Skeletal muscle satellite cell (primary cell): ENCODE measurements around the gene CRTC1.

Experiments used
- H3K27me3 ChIP-seq: 2 replicates; pipeline ENCODE4 v1.7.0; 2013; ENCODE audit warnings: low read length; ENCODE audit not compliant: control insufficient read depth, insufficient read depth
- H3K36me3 ChIP-seq: 2 replicates; pipeline ENCODE4 v1.7.0; 2013; ENCODE audit warnings: mild to moderate bottlenecking, control low read depth, low read length; ENCODE audit not compliant: insufficient read depth
- H3K4me1 ChIP-seq: 2 replicates; pipeline ENCODE4 v1.7.0; 2013; ENCODE audit warnings: low read length; ENCODE audit not compliant: control insufficient read depth, insufficient read depth
- H3K4me2 ChIP-seq: 2 replicates; pipeline ENCODE4 v1.7.0; 2013; ENCODE audit warnings: mild to moderate bottlenecking, low read length
- H3K4me3 ChIP-seq: 2 replicates; pipeline ENCODE4 v1.7.0; 2013; ENCODE audit warnings: low read length
- H3K9ac ChIP-seq: 2 replicates; pipeline ENCODE4 v1.7.0; 2013; ENCODE audit warnings: mild to moderate bottlenecking, low read depth, low read length, moderate library complexity
- H3K9me3 ChIP-seq: replicated peaks from 2 replicates; pipeline ENCODE4 v1.7.0; 2013; ENCODE audit warnings: mild to moderate bottlenecking, control low read depth, low read length

Gene CRTC1

DNA sequence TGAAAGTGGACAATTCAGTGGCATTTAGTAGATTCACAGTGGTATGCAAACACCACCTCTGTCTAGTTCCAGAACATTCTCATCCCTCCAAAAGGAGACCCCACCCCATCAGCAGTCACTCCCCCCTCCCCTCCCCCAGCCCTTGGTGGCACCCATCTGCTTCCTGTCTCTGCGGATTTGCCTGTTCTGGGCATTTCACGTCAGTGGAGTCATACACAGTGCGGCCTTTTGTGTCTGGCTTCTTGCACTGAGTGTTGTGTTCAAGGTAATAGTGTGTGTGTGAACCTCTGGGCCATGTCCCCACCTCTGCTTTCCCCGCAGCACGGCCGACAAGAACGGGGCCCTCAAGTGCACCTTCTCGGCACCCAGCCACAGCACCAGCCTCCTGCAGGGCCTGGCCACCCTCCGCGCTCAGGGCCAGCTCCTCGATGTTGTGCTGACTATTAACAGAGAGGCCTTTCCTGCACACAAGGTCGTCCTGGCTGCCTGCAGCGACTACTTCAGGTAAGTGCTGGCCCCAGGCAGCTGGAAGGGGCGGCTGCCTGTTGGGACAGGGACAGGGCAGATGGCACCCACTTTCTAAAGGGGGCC is 19.4 kb upstream of the CRTC1 start:
- Histone ChIP-seq H3K4me2 (no peak overlapping the region), H3K4me1 (peaks cover 44% of the 10 kb centered on the region), H3K9me3 (no peaks in the 10 kb centered on the region), H3K27me3 (no peaks in the 10 kb centered on the region), H3K9ac (no peak overlapping the region), H3K4me3 (no peak overlapping the region), H3K36me3 (peaks cover 16% of the 10 kb centered on the region)

DNA sequence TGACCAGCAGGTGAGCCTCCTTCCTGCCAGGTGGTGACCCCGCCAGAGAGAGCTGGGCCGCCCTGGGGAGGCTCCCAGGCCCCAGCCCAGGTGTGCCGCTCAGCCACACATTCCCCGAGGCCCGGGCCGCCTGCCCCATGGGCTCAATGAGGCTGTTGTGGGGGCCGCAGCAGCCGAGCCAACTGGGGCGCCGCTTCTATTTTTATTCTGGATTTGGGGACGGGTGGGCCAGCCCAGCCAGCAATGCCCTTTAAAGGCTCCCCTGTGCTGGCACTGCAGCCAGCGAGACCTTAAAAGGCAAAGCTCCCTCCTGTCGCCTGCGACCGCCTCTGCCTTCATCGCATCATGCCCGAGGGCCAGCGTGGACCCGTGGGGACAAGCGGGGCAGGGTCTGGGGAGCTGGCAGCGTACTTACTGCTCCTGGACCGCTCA is 17.7 kb upstream of the CRTC1 start:
- H3K9me3 ChIP-seq = no peaks in the 10 kb centered on the region
- H3K4me3 ChIP-seq = no peak overlapping the region
- H3K4me2 ChIP-seq = no peak overlapping the region
- H3K27me3 ChIP-seq = no peaks in the 10 kb centered on the region
- H3K4me1 ChIP-seq = peaks cover 35% of the 10 kb centered on the region
- H3K36me3 ChIP-seq = peaks cover 21% of the 10 kb centered on the region
- no peak overlapping the region for H3K9ac ChIP-seq

- no peak overlapping the region for H3K4me2 ChIP-seq
- peaks cover 21% of the 10 kb centered on the region for H3K36me3 ChIP-seq
- H3K4me3 ChIP-seq = no peak overlapping the region
- peaks cover 29% of the 10 kb centered on the region for H3K4me1 ChIP-seq
- no peaks in the 10 kb centered on the region for H3K9me3 ChIP-seq
- no peak overlapping the region for H3K9ac ChIP-seq
- no peaks in the 10 kb centered on the region for H3K27me3 ChIP-seq
Observed at GRCh38 chr19:18666317-18666716, 17.2 kb upstream of the CRTC1 start.

DNA sequence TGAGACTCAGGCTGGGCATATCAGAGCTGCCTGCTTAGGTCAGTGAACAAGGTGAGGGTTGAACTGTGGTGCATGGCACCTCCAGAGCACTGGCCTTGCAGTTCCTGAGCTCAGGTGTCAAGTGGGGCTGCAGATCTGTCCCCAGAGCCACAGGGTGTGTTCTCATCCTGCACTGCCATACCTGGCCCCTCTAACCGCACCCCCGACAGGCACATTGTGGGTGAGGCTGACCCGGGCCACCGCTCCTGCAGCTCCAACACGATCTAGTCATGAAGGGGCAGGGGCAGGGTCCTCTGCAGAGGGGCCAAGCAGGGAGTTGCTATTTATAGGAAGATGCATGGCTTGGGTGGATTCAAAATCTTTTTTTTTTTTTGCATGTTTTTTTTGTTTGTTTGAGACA is 16.7 kb upstream of the CRTC1 start:
- H3K4me3 ChIP-seq = no peak overlapping the region
- peaks cover 27% of the 10 kb centered on the region for H3K4me1 ChIP-seq
- no peak overlapping the region for H3K9ac ChIP-seq
- no peaks in the 10 kb centered on the region for H3K9me3 ChIP-seq
- no peaks in the 10 kb centered on the region for H3K27me3 ChIP-seq
- no peak overlapping the region for H3K4me2 ChIP-seq
- peaks cover 21% of the 10 kb centered on the region for H3K36me3 ChIP-seq

DNA sequence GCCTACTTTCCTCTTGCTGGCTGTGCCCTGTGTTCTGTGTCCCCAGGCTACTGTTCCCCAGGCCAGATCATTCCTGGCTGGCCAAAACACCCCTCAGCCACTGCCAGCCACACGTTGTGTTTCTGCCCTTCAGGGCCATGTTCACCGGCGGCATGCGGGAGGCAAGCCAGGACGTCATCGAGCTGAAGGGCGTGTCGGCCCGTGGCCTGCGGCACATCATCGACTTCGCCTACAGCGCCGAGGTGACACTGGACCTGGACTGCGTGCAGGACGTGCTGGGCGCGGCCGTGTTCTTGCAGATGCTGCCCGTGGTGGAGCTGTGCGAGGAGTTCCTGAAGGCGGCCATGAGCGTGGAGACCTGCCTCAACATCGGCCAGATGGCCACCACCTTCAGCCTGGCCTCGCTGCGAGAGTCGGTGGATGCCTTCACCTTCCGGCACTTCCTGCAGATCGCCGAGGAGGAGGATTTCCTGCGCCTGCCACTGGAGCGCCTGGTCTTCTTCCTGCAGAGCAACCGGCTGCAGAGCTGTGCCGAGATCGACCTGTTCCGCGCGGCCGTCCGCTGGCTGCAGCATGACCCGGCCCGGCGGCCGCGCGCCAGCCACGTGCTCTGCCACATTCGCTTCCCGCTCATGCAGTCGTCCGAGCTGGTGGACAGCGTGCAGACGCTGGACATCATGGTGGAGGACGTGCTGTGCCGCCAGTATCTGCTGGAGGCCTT is 15.8 kb upstream of the CRTC1 start:
- Histone ChIP-seq H3K4me2 (no peak overlapping the region), H3K36me3 (peaks cover 21% of the 10 kb centered on the region), H3K4me1 (peaks cover 31% of the 10 kb centered on the region), H3K4me3 (no peak overlapping the region), H3K9me3 (no peaks in the 10 kb centered on the region), H3K9ac (no peak overlapping the region), H3K27me3 (no peaks in the 10 kb centered on the region)

- H3K4me3 ChIP-seq = no peak overlapping the region
- H3K4me1 ChIP-seq = peaks cover 26% of the 10 kb centered on the region
- H3K4me2 ChIP-seq = no peak overlapping the region
- no peaks in the 10 kb centered on the region for H3K27me3 ChIP-seq
- no peaks in the 10 kb centered on the region for H3K9me3 ChIP-seq
- peaks cover 21% of the 10 kb centered on the region for H3K36me3 ChIP-seq
- no peak overlapping the region for H3K9ac ChIP-seq
Observed at GRCh38 chr19:18668252-18668631, 15.2 kb upstream of the CRTC1 start.

- Histone ChIP-seq H3K36me3 (peaks cover 21% of the 10 kb centered on the region), H3K4me2 (no peak overlapping the region), H3K4me3 (no peak overlapping the region), H3K9ac (no peak overlapping the region), H3K27me3 (no peaks in the 10 kb centered on the region), H3K9me3 (no peaks in the 10 kb centered on the region), H3K4me1 (peaks cover 23% of the 10 kb centered on the region)
Observed at GRCh38 chr19:18668744-18669523, 14.5 kb upstream of the CRTC1 start.

- H3K36me3 ChIP-seq = peaks cover 21% of the 10 kb centered on the region
- no peak overlapping the region for H3K9ac ChIP-seq
Observed at GRCh38 chr19:18669524-18669817, 14.0 kb upstream of the CRTC1 start.

DNA sequence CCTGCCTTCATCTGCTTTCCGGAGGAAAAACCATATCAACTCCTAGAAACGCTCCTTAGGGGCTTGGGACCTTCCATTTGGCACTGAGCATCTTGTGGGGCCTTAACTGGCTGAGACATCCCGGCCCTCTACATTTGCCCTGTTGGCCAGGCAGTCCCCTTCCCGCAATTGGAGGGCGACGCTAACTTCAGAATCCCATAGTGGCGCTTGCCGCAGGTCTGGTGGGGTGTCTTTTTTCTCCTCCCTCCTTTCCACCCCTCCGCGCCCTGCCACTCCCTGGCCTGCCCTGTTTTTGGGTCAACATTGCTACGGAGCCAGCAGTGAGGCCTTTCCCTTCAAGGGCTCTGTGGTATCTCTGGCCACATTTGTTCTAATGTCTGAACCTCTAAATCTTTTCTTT is 13.6 kb upstream of the CRTC1 start:
- H3K27me3 ChIP-seq = no peaks in the 10 kb centered on the region
- H3K4me3 ChIP-seq = no peak overlapping the region
- no peak overlapping the region for H3K4me2 ChIP-seq
- H3K9ac ChIP-seq = no peak overlapping the region
- peaks cover 29% of the 10 kb centered on the region for H3K4me1 ChIP-seq
- H3K9me3 ChIP-seq = no peaks in the 10 kb centered on the region
- H3K36me3 ChIP-seq = peaks cover 21% of the 10 kb centered on the region

More at GRCh38 chr19:18669524-18669817, 14.0 kb upstream of the CRTC1 start:
- H3K27me3 ChIP-seq = no peaks in the 10 kb centered on the region
- H3K9me3 ChIP-seq = no peaks in the 10 kb centered on the region
- no peak overlapping the region for H3K4me2 ChIP-seq
- no peak overlapping the region for H3K4me3 ChIP-seq
- H3K4me1 ChIP-seq = peaks cover 26% of the 10 kb centered on the region

GRCh38 chr19:18670312-18670711 is 13.2 kb upstream of the CRTC1 start:
- H3K9ac ChIP-seq = no peak overlapping the region

GRCh38 chr19:18671303-18672043 is 12.0 kb upstream of the CRTC1 start:
- Histone ChIP-seq H3K4me1 (peaks cover 29% of the 10 kb centered on the region), H3K9me3 (no peaks in the 10 kb centered on the region), H3K4me2 (no peak overlapping the region), H3K9ac (no peak overlapping the region), H3K27me3 (no peaks in the 10 kb centered on the region), H3K4me3 (no peak overlapping the region), H3K36me3 (peaks cover 21% of the 10 kb centered on the region)

More at GRCh38 chr19:18670312-18670711, 13.2 kb upstream of the CRTC1 start:
- H3K4me2 ChIP-seq = no peak overlapping the region
- no peaks in the 10 kb centered on the region for H3K9me3 ChIP-seq
- no peak overlapping the region for H3K4me3 ChIP-seq
- peaks cover 29% of the 10 kb centered on the region for H3K4me1 ChIP-seq
- peaks cover 21% of the 10 kb centered on the region for H3K36me3 ChIP-seq
- H3K27me3 ChIP-seq = no peaks in the 10 kb centered on the region
